ENCODE data around the gene KRI1.

DNA sequence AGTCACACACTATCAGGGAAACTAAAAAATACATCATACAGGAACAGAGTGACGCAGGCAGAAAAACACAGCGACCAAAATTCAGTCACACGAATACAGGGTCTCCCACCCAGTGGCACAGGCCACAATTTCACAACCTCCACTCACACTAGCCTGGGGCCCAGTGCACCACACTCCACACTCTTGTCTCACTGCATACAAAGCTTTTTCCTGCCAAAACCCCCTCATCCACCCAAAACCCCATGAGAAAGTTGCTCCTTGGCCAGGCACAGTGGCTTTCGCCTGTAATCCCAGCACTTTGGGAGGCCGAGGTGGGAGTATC is 49.8 kb downstream of the KRI1 start:
- TF ChIP-seq POLR2AphosphoS5 (IDR thresholded peaks at IDR 0.05; ENCODE audit: borderline replicate concordance, low read depth, low read length): no peak
- no peak for TF ChIP-seq EZH2 (IDR thresholded peaks at IDR 0.05)
- TF ChIP-seq FOXP2 (optimal IDR thresholded peaks at IDR 0.05; ENCODE audit: control extremely low read depth, extremely low read length, insufficient read depth): no peak

Data from SK-N-MC (cell line).